ENCODE results near the gene SORBS2. TPM values are rescaled to one million over a fixed set of nuclear protein-coding genes. Genes with fewer than 3 reads are reported as not detected.

The SORBS2 gene
- total RNA-seq, 1 donor from 2014 or later: 43.2 TPM

DNA sequence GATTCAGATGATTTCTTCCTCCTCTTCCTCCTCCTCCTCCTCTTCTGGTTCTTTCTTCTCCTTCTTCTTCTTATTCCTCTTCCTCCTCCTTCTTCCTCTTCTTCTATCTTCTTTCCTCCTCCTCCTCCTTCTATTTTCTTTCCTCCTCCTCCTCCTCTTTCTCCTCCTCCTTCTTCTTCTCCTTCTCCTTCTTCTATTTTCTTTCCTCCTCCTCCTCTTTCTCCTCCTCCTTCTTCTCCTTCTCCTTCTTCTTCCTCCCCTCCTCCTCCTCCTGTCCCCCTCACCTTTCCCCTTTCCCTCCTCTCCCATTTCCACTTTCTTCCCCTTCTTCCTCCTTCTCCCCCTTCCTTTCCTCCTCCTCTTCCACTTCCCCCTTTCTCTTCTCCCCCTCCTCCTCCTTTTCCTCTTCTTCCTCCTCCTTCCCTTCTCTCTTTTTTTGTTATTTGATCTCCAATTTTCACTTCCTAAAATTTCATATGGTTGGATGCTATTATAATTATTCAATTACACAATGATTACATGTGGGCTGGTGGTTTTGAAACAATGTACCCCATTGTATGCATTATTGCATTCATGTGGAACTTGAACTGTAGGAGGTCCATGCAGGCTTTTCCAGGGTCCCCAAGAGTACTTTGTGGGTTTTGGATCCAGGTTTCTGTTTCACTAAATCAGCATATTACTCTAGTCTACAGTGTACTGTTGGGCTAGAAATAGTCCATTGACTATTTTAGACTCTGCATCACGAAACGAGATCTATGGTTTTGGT lies 68.1 kb downstream of the SORBS2 start:
- no peaks in the 10 kb centered on the region for H3K27me3 Mint-ChIP-seq
- no peaks in the 10 kb centered on the region for H3K9me3 Mint-ChIP-seq
- H3K27ac Mint-ChIP-seq: no peak overlapping the region
- peaks cover 25% of the 10 kb centered on the region for H3K4me1 Mint-ChIP-seq (ENCODE audit: unreplicated experiment)
- DNase-seq (ENCODE audit: extremely low spot score, unreplicated experiment): no peak
- H3K36me3 Mint-ChIP-seq: no peaks in the 10 kb centered on the region
- H3K4me3 Mint-ChIP-seq: no peak overlapping the region
- TF ChIP-seq, protein P1, sequence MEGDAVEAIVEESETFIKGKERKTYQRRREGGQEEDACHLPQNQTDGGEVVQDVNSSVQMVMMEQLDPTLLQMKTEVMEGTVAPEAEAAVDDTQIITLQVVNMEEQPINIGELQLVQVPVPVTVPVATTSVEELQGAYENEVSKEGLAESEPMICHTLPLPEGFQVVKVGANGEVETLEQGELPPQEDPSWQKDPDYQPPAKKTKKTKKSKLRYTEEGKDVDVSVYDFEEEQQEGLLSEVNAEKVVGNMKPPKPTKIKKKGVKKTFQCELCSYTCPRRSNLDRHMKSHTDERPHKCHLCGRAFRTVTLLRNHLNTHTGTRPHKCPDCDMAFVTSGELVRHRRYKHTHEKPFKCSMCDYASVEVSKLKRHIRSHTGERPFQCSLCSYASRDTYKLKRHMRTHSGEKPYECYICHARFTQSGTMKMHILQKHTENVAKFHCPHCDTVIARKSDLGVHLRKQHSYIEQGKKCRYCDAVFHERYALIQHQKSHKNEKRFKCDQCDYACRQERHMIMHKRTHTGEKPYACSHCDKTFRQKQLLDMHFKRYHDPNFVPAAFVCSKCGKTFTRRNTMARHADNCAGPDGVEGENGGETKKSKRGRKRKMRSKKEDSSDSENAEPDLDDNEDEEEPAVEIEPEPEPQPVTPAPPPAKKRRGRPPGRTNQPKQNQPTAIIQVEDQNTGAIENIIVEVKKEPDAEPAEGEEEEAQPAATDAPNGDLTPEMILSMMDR (conservative IDR thresholded peaks at IDR 0.05): no peak

DNA sequence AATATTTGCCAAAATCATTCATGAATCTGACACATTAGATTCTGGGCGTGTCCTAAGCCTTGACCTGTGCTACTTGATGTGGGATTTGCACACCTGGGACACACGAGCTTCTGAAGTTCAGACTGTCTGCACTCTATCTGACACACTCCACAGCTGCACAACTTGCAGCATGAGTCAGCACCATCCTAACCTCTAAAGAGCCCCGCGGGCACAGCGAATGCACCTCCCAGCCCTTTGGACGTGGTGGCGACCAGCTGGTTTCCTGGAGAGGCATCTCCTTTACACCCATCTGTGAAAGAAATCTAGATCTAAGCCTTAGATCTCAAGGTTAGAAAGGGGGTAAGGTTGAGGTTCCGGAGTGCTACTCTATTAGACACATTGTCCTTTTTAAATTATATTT lies 69.2 kb downstream of the SORBS2 start:
- H3K27me3 Mint-ChIP-seq: no peaks in the 10 kb centered on the region
- no peaks in the 10 kb centered on the region for H3K36me3 Mint-ChIP-seq
- peaks cover 25% of the 10 kb centered on the region for H3K4me1 Mint-ChIP-seq (ENCODE audit: unreplicated experiment)
- H3K4me3 Mint-ChIP-seq: no peak overlapping the region
- no peak for DNase-seq (ENCODE audit: extremely low spot score, unreplicated experiment)
- TF ChIP-seq, protein P1 (conservative IDR thresholded peaks at IDR 0.05): no peak
- no peaks in the 10 kb centered on the region for H3K9me3 Mint-ChIP-seq
- H3K27ac Mint-ChIP-seq: no peak overlapping the region

DNA sequence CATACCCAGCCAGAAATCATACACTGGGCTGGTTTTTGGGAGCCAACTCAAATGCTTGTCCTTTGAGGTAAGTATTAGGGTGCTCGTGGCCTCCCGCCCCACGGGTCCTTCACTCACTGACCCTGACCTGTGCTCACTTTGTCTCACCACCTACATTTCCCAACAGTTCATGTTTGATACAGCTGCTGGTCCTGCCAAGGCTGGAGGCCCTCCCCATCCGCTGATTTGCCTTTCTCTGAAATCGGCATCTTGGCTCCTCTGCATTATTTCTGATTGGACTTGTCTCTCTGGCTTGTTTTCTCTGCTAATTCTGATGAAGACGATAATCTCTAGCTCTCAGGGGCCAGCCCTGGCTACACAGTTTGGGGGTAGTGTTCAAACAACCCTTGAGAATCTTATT lies 70.2 kb downstream of the SORBS2 start:
- H3K9me3 Mint-ChIP-seq: no peaks in the 10 kb centered on the region
- TF ChIP-seq, protein P1 (conservative IDR thresholded peaks at IDR 0.05): no peak
- no peaks in the 10 kb centered on the region for H3K27me3 Mint-ChIP-seq
- H3K4me1 Mint-ChIP-seq (ENCODE audit: unreplicated experiment): peaks cover 31% of the 10 kb centered on the region
- DNase-seq (ENCODE audit: extremely low spot score, unreplicated experiment): no peak
- H3K4me3 Mint-ChIP-seq: no peak overlapping the region
- H3K27ac Mint-ChIP-seq: no peak overlapping the region
- no peaks in the 10 kb centered on the region for H3K36me3 Mint-ChIP-seq

DNA sequence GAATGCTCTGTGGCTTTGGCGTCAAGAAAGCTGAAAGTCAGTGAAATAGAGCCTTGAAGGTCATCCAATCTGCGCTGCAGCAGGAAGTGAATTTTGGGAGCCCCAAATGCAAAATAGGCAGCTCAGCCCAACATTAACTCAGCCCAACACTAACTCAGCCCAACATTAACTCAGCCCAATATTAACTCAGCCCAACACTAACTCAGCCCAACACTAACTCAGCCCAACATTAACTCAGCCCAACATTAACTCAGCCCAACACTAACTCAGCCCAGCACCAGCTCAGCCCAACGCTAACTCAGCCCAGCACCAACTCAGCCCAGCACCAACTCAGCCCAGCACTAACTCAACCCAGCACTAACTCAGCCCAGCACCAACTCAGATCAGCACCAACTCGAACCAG lies 71.5 kb downstream of the SORBS2 start:
- peaks cover 27% of the 10 kb centered on the region for H3K4me1 Mint-ChIP-seq (ENCODE audit: unreplicated experiment)

DNA sequence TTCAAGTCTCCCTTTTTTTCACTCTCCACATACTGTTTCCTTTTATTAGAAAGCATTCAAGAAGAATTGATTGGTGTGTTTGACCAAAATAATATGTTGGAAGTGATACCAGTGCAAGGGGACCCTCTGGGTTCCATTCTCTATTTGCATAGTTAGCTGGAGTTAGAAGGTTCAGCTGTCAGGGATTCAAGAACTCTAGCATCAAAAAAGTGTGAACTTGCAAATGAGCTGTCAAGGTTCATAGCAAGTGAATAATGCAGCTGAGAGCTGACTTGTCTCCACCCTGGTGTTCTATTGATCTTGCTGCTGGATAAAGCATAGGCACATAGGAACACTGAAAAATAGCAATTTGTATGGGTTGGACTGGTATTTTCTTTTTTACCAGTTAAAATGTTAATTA lies 73.2 kb downstream of the SORBS2 start:
- Mint-ChIP-seq H3K36me3 (no peaks in the 10 kb centered on the region), H3K4me3 (no peak overlapping the region), H3K9me3 (no peaks in the 10 kb centered on the region), H3K27ac (no peak overlapping the region), H3K27me3 (no peaks in the 10 kb centered on the region), H3K4me1 (ENCODE audit: unreplicated experiment) (peaks cover 32% of the 10 kb centered on the region)
- DNase-seq (ENCODE audit: extremely low spot score, unreplicated experiment): no peak
- TF ChIP-seq, protein P1 (conservative IDR thresholded peaks at IDR 0.05): no peak

More for the DNA sequence above, 71.5 kb downstream of the SORBS2 start:
- DNase-seq (ENCODE audit: extremely low spot score, unreplicated experiment): no peak
- no peaks in the 10 kb centered on the region for H3K36me3 Mint-ChIP-seq
- no peak overlapping the region for H3K4me3 Mint-ChIP-seq
- no peak overlapping the region for H3K27ac Mint-ChIP-seq
- no peaks in the 10 kb centered on the region for H3K27me3 Mint-ChIP-seq
- TF ChIP-seq, protein P1 (conservative IDR thresholded peaks at IDR 0.05): no peak
- no peaks in the 10 kb centered on the region for H3K9me3 Mint-ChIP-seq

Data from type B pancreatic cell (in vitro differentiated cells).